ENCODE measurements around the gene TBC1D30. TPM values are rescaled to one million over a fixed set of nuclear protein-coding genes. Genes with fewer than 3 reads are reported as not detected.
A peak's percentile ranks its signal among the peaks of the same experiment; 100 is the strongest.

Gene TBC1D30
- total RNA-seq, 1 donor from 2014 or later: 5.6 TPM

DNA sequence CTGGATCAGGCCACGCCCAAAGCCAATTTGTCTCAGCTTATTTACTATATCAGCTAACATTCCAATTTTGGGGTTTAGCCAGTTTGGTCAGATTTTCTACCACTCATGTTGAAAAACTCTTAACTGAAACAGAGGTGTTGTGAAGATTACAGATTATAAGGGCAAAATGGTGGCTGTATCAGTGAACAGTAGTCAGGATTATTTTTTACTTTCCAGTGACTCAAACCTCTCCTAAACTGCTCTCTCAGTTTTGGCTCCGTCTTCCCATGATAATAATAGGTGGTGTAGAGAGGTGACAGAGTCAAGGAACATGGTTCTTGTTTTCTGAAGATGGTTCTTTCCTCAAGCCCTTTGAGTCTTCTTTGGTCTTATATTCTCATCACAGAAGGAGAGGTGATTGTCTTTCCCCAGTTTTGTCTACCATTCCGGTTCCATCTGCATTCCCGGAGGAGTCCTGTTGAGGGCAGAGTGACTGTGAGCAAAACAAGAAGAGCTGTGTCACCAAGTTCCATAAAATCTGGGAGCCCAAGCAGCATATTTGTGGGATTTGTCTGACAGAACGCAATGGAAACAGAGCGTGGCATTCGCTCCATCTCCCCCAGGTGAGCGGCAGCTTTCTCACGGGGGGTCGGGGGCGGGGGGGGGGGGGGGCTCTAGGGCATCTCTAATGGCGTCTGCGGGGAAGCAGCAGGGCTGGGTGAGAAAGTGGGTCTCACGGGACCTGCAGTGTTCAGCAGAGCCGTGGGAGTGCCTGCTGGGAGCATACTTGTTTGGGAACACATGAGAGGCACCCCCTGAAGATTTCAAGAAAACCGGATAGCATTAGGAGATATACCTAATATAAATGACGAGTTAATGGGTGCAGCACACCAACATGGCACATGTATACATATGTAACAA lies 59.1 kb downstream of the TBC1D30 start:
- Mint-ChIP-seq H3K4me3 (no peak overlapping the region), H3K27me3 (peaks cover 1% of the 10 kb centered on the region), H3K36me3 (no peaks in the 10 kb centered on the region), H3K4me1 (ENCODE audit: unreplicated experiment) (peaks cover 4% of the 10 kb centered on the region), H3K27ac (peak overlapping the region; percentile 51), H3K9me3 (no peaks in the 10 kb centered on the region)
- TF ChIP-seq, protein P1, sequence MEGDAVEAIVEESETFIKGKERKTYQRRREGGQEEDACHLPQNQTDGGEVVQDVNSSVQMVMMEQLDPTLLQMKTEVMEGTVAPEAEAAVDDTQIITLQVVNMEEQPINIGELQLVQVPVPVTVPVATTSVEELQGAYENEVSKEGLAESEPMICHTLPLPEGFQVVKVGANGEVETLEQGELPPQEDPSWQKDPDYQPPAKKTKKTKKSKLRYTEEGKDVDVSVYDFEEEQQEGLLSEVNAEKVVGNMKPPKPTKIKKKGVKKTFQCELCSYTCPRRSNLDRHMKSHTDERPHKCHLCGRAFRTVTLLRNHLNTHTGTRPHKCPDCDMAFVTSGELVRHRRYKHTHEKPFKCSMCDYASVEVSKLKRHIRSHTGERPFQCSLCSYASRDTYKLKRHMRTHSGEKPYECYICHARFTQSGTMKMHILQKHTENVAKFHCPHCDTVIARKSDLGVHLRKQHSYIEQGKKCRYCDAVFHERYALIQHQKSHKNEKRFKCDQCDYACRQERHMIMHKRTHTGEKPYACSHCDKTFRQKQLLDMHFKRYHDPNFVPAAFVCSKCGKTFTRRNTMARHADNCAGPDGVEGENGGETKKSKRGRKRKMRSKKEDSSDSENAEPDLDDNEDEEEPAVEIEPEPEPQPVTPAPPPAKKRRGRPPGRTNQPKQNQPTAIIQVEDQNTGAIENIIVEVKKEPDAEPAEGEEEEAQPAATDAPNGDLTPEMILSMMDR (conservative IDR thresholded peaks at IDR 0.05): no peak
- no peak for DNase-seq (ENCODE audit: extremely low spot score, unreplicated experiment)

DNA sequence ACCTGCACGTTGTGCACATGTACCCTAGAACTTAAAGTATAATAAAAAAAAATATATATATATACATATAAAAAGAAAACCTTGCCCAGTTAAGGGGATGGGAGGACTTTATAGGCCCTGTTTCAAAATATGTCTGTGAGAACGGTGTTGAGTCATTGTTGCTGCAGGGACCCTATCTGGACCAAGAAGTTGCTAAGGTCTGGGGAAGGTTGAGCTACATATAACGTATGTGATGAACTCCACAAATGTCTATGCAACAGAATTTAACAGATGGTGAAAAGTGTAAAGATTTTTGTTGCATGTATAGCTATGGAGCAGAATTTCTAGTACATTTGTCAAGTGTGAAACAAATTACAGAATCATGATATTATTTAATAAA lies 59.7 kb downstream of the TBC1D30 start:
- DNase-seq (ENCODE audit: extremely low spot score, unreplicated experiment): no peak
- H3K36me3 Mint-ChIP-seq: no peaks in the 10 kb centered on the region
- H3K27ac Mint-ChIP-seq: no peak overlapping the region
- H3K4me1 Mint-ChIP-seq (ENCODE audit: unreplicated experiment): peaks cover 4% of the 10 kb centered on the region
- peaks cover 3% of the 10 kb centered on the region for H3K27me3 Mint-ChIP-seq
- no peaks in the 10 kb centered on the region for H3K9me3 Mint-ChIP-seq
- H3K4me3 Mint-ChIP-seq: no peak overlapping the region
- TF ChIP-seq, protein P1 (conservative IDR thresholded peaks at IDR 0.05): no peak

DNA sequence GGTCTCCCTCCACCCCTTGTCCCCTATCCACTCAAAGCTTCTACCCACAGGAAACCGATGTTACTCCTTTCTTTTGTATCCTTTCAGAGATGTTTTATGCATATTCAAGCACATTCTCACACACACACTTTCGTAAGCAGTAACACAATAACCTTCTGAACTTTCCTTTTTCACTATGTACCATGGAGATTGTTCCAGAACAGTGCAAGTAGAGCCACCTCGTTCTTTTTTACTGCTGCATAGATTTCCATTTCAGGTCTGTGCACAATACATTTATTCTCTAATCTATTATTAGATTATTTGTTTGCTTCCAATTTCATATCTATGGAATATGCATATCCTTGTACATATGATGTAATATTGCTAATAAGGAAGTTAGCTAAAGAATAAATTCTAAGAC lies 60.3 kb downstream of the TBC1D30 start:
- Mint-ChIP-seq H3K9me3 (no peaks in the 10 kb centered on the region), H3K4me1 (ENCODE audit: unreplicated experiment) (peaks cover 4% of the 10 kb centered on the region), H3K27ac (no peak overlapping the region), H3K27me3 (peaks cover 4% of the 10 kb centered on the region), H3K36me3 (no peaks in the 10 kb centered on the region), H3K4me3 (no peak overlapping the region)
- DNase-seq (ENCODE audit: extremely low spot score, unreplicated experiment): no peak
- TF ChIP-seq, protein P1 (conservative IDR thresholded peaks at IDR 0.05): no peak

DNA sequence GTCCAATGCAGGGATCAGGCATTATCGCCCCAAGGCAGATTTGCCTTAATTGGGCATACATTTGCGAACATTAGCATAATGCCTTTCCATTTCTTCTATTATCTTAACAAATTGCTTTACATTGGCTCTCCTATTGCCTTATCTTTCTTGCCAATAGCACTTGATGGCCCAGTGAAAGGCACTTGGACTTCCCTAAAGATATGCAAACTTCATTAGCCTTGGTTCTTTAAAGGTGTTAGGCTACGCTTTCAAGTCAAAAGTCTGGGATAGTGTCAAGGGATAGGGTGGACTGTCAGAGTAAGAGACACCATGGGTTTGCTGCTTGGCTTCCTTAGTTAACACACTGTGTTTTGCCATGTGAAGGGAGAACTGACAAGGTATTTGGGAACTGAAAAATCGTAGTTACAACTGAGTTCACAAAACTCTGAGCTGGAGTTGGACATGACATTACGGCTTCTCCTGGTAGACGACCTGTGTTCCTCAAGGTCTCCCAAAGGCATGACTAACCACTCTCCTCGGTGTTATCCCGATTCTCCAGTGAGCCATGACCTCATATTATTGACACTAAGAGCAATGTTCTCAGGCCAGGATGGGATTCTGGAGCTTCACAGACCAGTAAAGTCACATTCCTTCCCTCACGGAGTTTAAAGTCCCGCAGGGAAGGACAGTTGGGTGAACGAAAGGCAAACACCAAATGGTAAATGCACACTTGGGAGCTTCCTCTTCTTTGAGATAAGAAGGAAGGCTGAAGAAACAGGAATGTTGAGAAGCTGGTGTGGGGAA lies 65.2 kb downstream of the TBC1D30 start:
- TF ChIP-seq, protein P1 (conservative IDR thresholded peaks at IDR 0.05): no peak
- Mint-ChIP-seq H3K27me3 (peaks cover 13% of the 10 kb centered on the region), H3K27ac (peak overlapping the region; percentile 52), H3K9me3 (no peaks in the 10 kb centered on the region), H3K4me1 (ENCODE audit: unreplicated experiment) (peaks cover 9% of the 10 kb centered on the region), H3K36me3 (no peaks in the 10 kb centered on the region), H3K4me3 (peak overlapping the region; percentile 3)
- no peak for DNase-seq (ENCODE audit: extremely low spot score, unreplicated experiment)

DNA sequence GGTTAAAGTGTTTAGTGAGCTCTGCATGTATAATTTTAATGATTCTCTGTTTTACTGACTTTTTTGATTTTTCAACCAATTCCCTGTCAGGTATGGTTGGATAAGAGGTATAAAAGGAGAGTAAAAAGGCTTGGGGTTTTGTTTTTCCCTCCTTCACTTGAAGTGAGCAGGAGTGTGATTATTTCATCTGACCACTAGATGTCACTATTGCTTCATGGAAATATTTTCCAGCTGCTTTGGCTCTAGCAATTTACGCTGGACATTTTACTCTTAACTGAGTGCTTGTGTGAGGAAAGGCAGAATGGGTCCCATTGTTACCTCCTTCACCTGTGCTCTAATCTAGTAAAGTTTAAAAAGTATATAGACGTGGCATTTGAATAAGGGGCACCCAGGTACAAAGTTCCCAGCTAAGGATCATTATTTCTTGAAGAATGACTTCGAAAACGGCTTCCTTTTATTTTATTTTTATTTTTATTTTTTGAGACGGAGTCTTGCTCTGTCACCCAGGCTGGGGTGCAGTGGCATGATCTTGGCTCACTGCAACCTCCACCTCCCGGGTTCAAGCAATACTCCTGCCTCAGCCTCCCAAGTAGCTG lies 66.5 kb downstream of the TBC1D30 start:
- H3K27ac Mint-ChIP-seq: peak overlapping the region; percentile 27
- H3K4me1 Mint-ChIP-seq (ENCODE audit: unreplicated experiment): peaks cover 9% of the 10 kb centered on the region
- H3K9me3 Mint-ChIP-seq: no peaks in the 10 kb centered on the region
- H3K4me3 Mint-ChIP-seq: no peak overlapping the region
- no peaks in the 10 kb centered on the region for H3K36me3 Mint-ChIP-seq
- DNase-seq (ENCODE audit: extremely low spot score, unreplicated experiment): no peak
- peaks cover 13% of the 10 kb centered on the region for H3K27me3 Mint-ChIP-seq
- TF ChIP-seq, protein P1 (conservative IDR thresholded peaks at IDR 0.05): peak; percentile 91
